SU-DHL-6 (cell line): ENCODE results near the gene MYO6.

Source experiments
- H2AFZ ChIP-seq: fragments of 200-600 bp; sonication (generic); 2 replicates; pipeline ENCODE4 v1.6.1; 2014; ENCODE audit warnings: low read depth, mild to moderate bottlenecking, moderate library complexity, mixed read lengths, antibody characterized with exemption, low read length; ENCODE audit not compliant: severe bottlenecking
- H3F3A ChIP-seq: fragments of 200-600 bp; shearing (Covaris generic); 2 replicates; pipeline ENCODE4 v1.6.0; 2016; ENCODE audit warnings: antibody characterized with exemption, mild to moderate bottlenecking; ENCODE audit not compliant: insufficient read depth
- H3K27ac ChIP-seq: fragments of 200-600 bp; sonication (generic); 2 replicates; pipeline ENCODE4 v1.5.1; 2016; ENCODE audit warnings: low read depth, mild to moderate bottlenecking, low read length, moderate library complexity, mixed read lengths
- H3K27me3 ChIP-seq: fragments of 200-600 bp; sonication (generic), shearing (Covaris generic); 2 replicates; pipeline ENCODE4 v1.6.0; 2014; ENCODE audit warnings: mild to moderate bottlenecking, low read length
- H3K36me3 ChIP-seq: fragments of 200-600 bp; sonication (generic); 2 replicates; pipeline ENCODE4 v1.6.1; 2014; ENCODE audit warnings: mild to moderate bottlenecking, low read length, mixed read lengths
- H3K4me2 ChIP-seq: fragments of 300-600, 200-600 bp; shearing (Covaris generic), sonication (generic); 2 replicates; pipeline ENCODE4 v1.6.0; 2014; ENCODE audit warnings: low read length, low read depth, mild to moderate bottlenecking; ENCODE audit not compliant: poor library complexity, severe bottlenecking
- H3K4me3 ChIP-seq: fragments of 200-600 bp; sonication (generic); 2 replicates; pipeline ENCODE4 v1.5.1; 2014; ENCODE audit warnings: antibody characterized with exemption, low read length, mild to moderate bottlenecking, mixed read lengths; ENCODE audit not compliant: insufficient read depth, poor library complexity, severe bottlenecking
- H3K79me2 ChIP-seq: fragments of 200-600 bp; sonication (generic); 2 replicates; pipeline ENCODE4 v1.6.1; 2014; ENCODE audit warnings: mild to moderate bottlenecking, low read length, moderate library complexity; ENCODE audit not compliant: insufficient read depth
- H3K9ac ChIP-seq: fragments of 200-600 bp; sonication (generic); 2 replicates; pipeline ENCODE4 v1.7.0; 2014; ENCODE audit warnings: mild to moderate bottlenecking, low read length
- H3K9me2 ChIP-seq: fragments of 200-600 bp; sonication (generic); replicated peaks from 2 replicates; pipeline ENCODE4 v1.6.1; 2014; ENCODE audit warnings: low read length; ENCODE audit not compliant: insufficient read depth
- H3K9me3 ChIP-seq: fragments of 200-600 bp; sonication (generic); 2 replicates; pipeline ENCODE4 v1.6.1; 2014; ENCODE audit warnings: low read length, mixed read lengths; ENCODE audit not compliant: insufficient read depth
- H4K20me1 ChIP-seq: fragments of 200-600 bp; sonication (generic); 2 replicates; pipeline ENCODE4 v1.6.1; 2014; ENCODE audit warnings: low read depth, mild to moderate bottlenecking, antibody characterized with exemption, low read length, moderate library complexity, mixed read lengths
- CTCF ChIP-seq: fragments of 200-600 bp; sonication (generic); IDR thresholded peaks from one replicate; pipeline ENCODE4 v1.5.1; 2017; ENCODE audit warnings: antibody characterized with exemption, mild to moderate bottlenecking, low read length, moderate library complexity; ENCODE audit not compliant: insufficient read depth, poor library complexity, severe bottlenecking
- EZH2phosphoT487 ChIP-seq: fragments of 200-600 bp; sonication (generic), shearing (Covaris generic); conservative IDR thresholded peaks from 2 replicates; pipeline ENCODE4 v1.6.1; 2018; ENCODE audit warnings: mild to moderate bottlenecking, antibody characterized with exemption, low read length, moderate library complexity, mixed read lengths

Gene MYO6

GRCh38 chr6:75926293-75927168 lies 177.5 kb downstream of the MYO6 start:
- H3K27ac ChIP-seq = no peak overlapping the region
- H3K4me2 ChIP-seq = no peak overlapping the region
- H3K79me2 ChIP-seq = no peaks in the 10 kb centered on the region
- H3K9ac ChIP-seq = no peak overlapping the region
- no peaks in the 10 kb centered on the region for H3K27me3 ChIP-seq
- H2AFZ ChIP-seq = no peak overlapping the region
- TF ChIP-seq EZH2phosphoT487 = no peak
- no peak for TF ChIP-seq CTCF
- H4K20me1 ChIP-seq = no peaks in the 10 kb centered on the region
- H3K9me2 ChIP-seq = no peaks in the 10 kb centered on the region
- H3F3A ChIP-seq = no peaks in the 10 kb centered on the region
- no peaks in the 10 kb centered on the region for H3K9me3 ChIP-seq
- no peaks in the 10 kb centered on the region for H3K36me3 ChIP-seq
- no peak overlapping the region for H3K4me3 ChIP-seq

- Histone ChIP-seq H3K27ac (no peak overlapping the region), H2AFZ (no peak overlapping the region), H3K4me3 (no peak overlapping the region), H3F3A (no peaks in the 10 kb centered on the region), H3K36me3 (no peaks in the 10 kb centered on the region), H4K20me1 (no peaks in the 10 kb centered on the region), H3K9me3 (no peaks in the 10 kb centered on the region), H3K27me3 (no peaks in the 10 kb centered on the region), H3K9me2 (no peaks in the 10 kb centered on the region), H3K4me2 (no peak overlapping the region), H3K79me2 (no peaks in the 10 kb centered on the region), H3K9ac (no peak overlapping the region)
- TF ChIP-seq CTCF = no peak
- TF ChIP-seq EZH2phosphoT487 = no peak
Observed at GRCh38 chr6:75931011-75931680, 182.1 kb downstream of the MYO6 start.

GRCh38 chr6:75932067-75932466 lies 183.0 kb downstream of the MYO6 start:
- Histone ChIP-seq H3K9me2 (no peaks in the 10 kb centered on the region), H3K9ac (no peak overlapping the region), H3K4me2 (no peak overlapping the region), H2AFZ (no peak overlapping the region), H3K27me3 (no peaks in the 10 kb centered on the region), H3K27ac (no peak overlapping the region), H3K79me2 (no peaks in the 10 kb centered on the region), H3K9me3 (no peaks in the 10 kb centered on the region), H3F3A (no peaks in the 10 kb centered on the region), H3K36me3 (no peaks in the 10 kb centered on the region), H4K20me1 (no peaks in the 10 kb centered on the region), H3K4me3 (no peak overlapping the region)
- TF ChIP-seq EZH2phosphoT487 (no peak), CTCF (peak; percentile 31)
